Stimulated activated naive CD8-positive, alpha-beta T cell treated with anti-CD3 and anti-CD28 coated beads, Interleukin-15, amount 100 ng/mL, for 72 hours (primary cell): ENCODE results near the gene MAML2.

Experiments
- ATAC-seq: fragments of 150-1000 bp; cut with Tn5 transposase; 2 replicates; pipeline ENCODE4 v1.10.0; 2021; ENCODE audit warnings: mild to moderate bottlenecking, moderate library complexity
- DNase-seq, 2 donors: peaks; one replicate each; pipeline ENCODE4 v3.0.0; 2021 to 2022
- H3K27ac Mint-ChIP-seq, 2 donors: one replicate each; pipeline ENCODE4 v1.8.0; 2022; ENCODE audit warnings: mild to moderate bottlenecking in 2 of 2, mixed read lengths in 2 of 2, moderate library complexity in 2 of 2
- H3K27me3 Mint-ChIP-seq: one replicate; pipeline ENCODE4 v1.8.0; 2022; ENCODE audit warnings: mixed read lengths
- H3K4me1 Mint-ChIP-seq: one replicate; pipeline ENCODE4 v1.8.0; 2022; ENCODE audit warnings: mild to moderate bottlenecking, mixed read lengths
- H3K4me3 Mint-ChIP-seq, 2 donors: one replicate each; pipeline ENCODE4 v1.8.0; 2022; ENCODE audit warnings: mild to moderate bottlenecking in 2 of 2, mixed read lengths in 2 of 2, moderate library complexity in 1 of 2
- H3K9me3 Mint-ChIP-seq, 2 donors: one replicate each; pipeline ENCODE4 v1.8.0; 2022; ENCODE audit warnings: mixed read lengths in 2 of 2

MAML2 gene

DNA sequence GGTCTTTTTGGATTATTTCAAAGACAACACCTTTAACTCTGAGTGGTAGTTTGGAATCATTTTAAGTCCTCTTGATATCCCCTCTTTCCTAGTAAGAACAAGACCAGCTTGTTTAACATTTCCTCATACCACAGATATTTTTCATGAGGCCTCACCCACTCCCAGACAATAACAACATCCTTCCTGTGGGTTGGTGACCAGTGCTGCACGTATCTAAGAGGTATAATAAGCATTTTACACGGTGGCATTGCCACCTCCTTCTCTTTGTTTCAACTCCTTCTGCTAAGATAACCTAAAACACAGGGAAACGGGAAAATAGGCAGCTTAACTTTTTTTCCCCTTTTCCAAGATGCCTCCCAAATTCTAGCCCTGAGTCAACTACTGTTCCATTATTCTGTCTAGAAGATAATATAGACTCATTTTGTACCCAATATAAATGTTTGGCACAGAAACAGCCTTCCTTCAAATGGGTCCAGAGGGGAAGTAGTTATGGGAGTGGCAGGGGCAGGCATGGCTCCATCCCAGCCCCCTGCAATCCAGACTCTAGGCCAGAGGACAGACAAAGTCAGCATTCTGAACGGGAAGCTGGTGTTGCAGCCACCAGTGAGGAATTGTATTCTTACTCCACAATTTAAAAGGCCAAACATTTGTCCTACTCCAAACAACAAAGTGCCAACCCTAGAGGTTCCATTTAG is 28.5 kb downstream of the MAML2 start:
- Mint-ChIP-seq H3K9me3 (no peaks in the 10 kb centered on the region), H3K27me3 (no peaks in the 10 kb centered on the region), H3K27ac (peak overlapping the region in 1 of 2 donors; percentile 66), H3K4me3 (peak overlapping the region; percentile 8 to 11), H3K4me1 (peaks cover 80% of the 10 kb centered on the region)
- no peak for DNase-seq
- peak; percentile 52 for ATAC-seq

GRCh38 chr11:96313163-96313562 is 29.8 kb downstream of the MAML2 start:
- Mint-ChIP-seq H3K9me3 (no peaks in the 10 kb centered on the region), H3K27ac (no peak overlapping the region), H3K4me1 (peaks cover 80% of the 10 kb centered on the region), H3K27me3 (no peaks in the 10 kb centered on the region), H3K4me3 (no peak overlapping the region)
- ATAC-seq (no peak), DNase-seq (no peak)

DNA sequence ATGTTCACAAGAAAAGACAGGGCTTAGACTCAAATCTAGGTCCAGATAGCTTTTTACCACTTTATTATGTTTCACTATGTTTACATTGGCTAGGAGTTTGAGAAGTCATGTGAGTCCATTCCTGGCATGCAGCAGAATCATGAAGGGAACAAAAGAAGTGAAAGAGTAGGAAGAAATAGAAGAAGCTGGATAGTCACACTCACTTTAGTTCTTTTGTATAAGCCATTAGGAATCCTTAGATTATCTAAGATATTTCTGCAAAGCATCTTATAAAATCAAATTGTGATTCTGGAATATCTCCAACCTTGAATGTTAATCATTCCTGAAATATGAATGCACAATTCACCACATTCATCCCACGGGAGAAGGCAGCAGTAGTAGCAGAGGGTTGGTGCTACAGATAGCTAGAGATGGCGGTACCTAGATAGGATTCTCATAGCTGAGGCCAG is 31.9 kb downstream of the MAML2 start:
- Mint-ChIP-seq H3K4me1 (peaks cover 80% of the 10 kb centered on the region), H3K9me3 (no peaks in the 10 kb centered on the region), H3K27me3 (no peaks in the 10 kb centered on the region), H3K4me3 (no peak overlapping the region), H3K27ac (no peak overlapping the region)
- DNase-seq (no peak), ATAC-seq (no peak)

DNA sequence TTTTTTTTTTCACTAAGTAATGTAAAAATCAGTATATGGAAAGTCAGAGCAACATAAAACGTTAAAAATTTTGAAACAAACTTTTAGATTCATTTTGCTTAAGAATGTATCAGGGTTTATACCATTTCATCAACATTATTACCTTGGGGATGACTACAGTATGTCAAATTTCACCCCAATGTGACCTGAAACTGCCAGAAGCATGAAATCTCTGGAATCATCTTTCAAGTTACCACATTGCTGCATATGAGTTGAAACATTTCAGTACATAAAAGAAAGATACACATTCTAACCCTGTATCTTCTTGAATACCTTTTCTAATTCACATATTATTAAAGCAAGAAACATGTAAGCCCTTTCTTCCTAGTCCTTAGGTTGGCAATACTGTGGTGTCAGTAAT is 32.8 kb downstream of the MAML2 start:
- Mint-ChIP-seq H3K4me3 (no peak overlapping the region), H3K27ac (no peak overlapping the region), H3K27me3 (no peaks in the 10 kb centered on the region), H3K4me1 (peaks cover 72% of the 10 kb centered on the region), H3K9me3 (no peaks in the 10 kb centered on the region)
- ATAC-seq (no peak), DNase-seq (no peak)

DNA sequence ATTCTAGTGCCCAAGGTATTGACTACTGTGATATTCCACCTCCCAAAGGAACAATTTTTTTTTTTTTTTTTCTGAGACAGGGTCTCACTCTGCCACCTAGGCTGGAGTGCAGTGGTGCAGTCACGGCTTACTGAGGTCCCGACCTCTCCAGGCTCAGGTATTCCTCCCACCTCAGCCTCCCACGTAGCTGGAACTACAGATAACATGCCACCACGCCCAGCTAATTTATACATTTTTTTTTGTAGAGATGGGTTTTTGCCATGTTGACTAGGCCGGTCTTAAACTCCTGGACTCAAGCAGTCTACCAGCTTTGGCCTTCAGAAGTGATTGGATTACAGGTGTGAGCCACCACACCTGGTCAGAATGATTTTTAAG is 33.4 kb downstream of the MAML2 start:
- Mint-ChIP-seq H3K9me3 (no peaks in the 10 kb centered on the region), H3K4me3 (no peak overlapping the region), H3K27me3 (no peaks in the 10 kb centered on the region), H3K27ac (no peak overlapping the region), H3K4me1 (peaks cover 67% of the 10 kb centered on the region)
- ATAC-seq (no peak), DNase-seq (no peak)

- Mint-ChIP-seq H3K4me3 (no peak overlapping the region), H3K9me3 (no peaks in the 10 kb centered on the region), H3K27me3 (no peaks in the 10 kb centered on the region), H3K4me1 (peaks cover 67% of the 10 kb centered on the region), H3K27ac (no peak overlapping the region)
- ATAC-seq (no peak), DNase-seq (no peak)
Measured at GRCh38 chr11:96309016-96309642, 33.9 kb downstream of the MAML2 start.

DNA sequence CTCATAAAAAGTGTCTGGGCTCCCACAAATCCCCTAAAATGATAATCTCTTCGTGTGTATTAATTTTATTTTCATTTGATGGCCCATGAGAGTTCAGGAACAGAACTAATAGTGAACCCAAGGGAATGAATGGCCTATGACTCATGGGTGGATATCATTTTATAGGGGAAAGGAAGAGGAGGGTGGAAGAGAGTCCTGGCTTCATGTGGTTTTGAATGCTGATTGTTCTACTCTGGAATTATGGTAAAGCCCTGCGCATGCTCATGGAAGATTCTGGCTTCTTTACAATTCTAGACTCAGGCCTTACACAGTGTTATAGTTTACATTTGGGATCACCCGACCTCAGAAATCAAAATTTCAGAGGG is 35.2 kb downstream of the MAML2 start:
- Mint-ChIP-seq H3K27me3 (no peaks in the 10 kb centered on the region), H3K9me3 (no peaks in the 10 kb centered on the region), H3K4me1 (peaks cover 67% of the 10 kb centered on the region), H3K27ac (peak overlapping the region; percentile 1 to 71), H3K4me3 (peak overlapping the region; percentile 61 to 74)
- no peak for ATAC-seq
- no peak for DNase-seq

GRCh38 chr11:96306933-96307775 is 35.8 kb downstream of the MAML2 start:
- Mint-ChIP-seq H3K4me3 (peak overlapping the region; percentile 61 to 74), H3K27ac (peak overlapping the region; percentile 59 to 71), H3K9me3 (no peaks in the 10 kb centered on the region), H3K27me3 (no peaks in the 10 kb centered on the region), H3K4me1 (peaks cover 73% of the 10 kb centered on the region)
- peak; percentile 83 for ATAC-seq
- peak in 1 of 2 donors; percentile 16 for DNase-seq

- DNase-seq (no peak), ATAC-seq (peak; percentile 66)
- Mint-ChIP-seq H3K4me1 (peaks cover 75% of the 10 kb centered on the region), H3K4me3 (peak overlapping the region; percentile 61 to 74), H3K9me3 (no peaks in the 10 kb centered on the region), H3K27me3 (no peaks in the 10 kb centered on the region), H3K27ac (no peak overlapping the region)
Measured at GRCh38 chr11:96306600-96306932, 36.4 kb downstream of the MAML2 start.

DNA sequence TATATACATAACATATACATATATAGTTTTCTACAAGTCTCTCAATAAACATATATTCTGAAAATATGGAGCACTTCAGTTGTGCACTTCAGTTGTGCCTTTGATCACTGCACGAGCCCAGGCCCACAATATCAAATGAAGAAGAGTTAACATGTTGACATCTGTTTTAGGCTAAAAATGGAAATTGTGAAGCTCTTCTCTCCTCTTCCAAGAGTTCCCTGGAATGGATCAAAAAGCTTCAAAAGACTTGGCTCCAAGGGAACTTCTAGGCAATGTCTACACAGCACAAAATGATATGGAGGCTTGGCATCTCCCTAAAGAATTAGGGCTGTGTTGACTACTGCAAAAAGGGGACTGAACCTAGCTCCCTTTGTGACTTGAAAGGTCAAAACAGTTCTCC is 36.9 kb downstream of the MAML2 start:
- Mint-ChIP-seq H3K27me3 (no peaks in the 10 kb centered on the region), H3K9me3 (no peaks in the 10 kb centered on the region), H3K4me3 (no peak overlapping the region), H3K27ac (no peak overlapping the region), H3K4me1 (peaks cover 77% of the 10 kb centered on the region)
- DNase-seq, result no peak
- no peak for ATAC-seq

DNA sequence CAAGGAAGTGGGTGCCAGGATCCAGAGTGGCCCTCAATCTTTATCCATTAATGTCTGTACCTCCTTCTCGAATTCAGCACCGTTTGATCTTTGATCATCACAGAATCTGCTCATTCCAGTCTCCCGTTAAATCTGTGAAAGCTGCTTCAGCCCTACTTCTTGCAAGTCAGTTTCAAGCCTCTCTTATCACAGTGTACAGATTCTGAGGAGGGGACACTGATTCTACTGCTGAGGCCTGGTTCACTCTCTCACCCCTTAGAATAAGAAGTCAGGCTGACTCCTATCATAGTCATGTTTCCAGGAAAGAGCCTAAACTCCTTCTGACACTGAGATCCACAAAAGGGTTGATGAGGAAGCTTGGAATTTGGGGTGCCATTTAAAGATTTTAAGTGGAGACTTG is 39.0 kb downstream of the MAML2 start:
- Mint-ChIP-seq H3K4me3 (no peak overlapping the region), H3K27ac (peak overlapping the region in 1 of 2 donors; percentile 16), H3K27me3 (no peaks in the 10 kb centered on the region), H3K9me3 (no peaks in the 10 kb centered on the region), H3K4me1 (peaks cover 82% of the 10 kb centered on the region)
- DNase-seq (no peak), ATAC-seq (no peak)

DNA sequence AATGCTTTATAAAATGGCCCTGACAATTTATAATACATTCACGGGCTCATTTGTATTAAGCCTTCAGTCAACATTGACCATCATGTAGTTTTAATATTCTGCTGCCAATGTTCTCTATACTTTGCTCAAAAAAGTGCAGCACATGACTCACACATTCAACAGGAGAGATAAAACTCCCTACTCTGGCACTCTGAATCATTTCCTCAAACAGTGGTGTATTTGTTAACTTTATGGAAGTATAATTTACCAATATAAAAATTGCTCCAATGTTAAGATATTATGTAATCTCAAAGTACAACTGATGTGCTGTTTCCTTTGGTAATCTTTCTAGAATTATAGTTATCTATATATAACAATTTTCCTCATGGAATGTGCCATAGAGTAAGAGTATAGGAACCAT is 39.9 kb downstream of the MAML2 start:
- peak overlapping the region in 1 of 2 donors; percentile 20 for H3K27ac Mint-ChIP-seq
- no peak overlapping the region for H3K4me3 Mint-ChIP-seq

GRCh38 chr11:96301818-96302217 is 41.2 kb downstream of the MAML2 start:
- ATAC-seq, result no peak
- no peaks in the 10 kb centered on the region for H3K9me3 Mint-ChIP-seq
- H3K4me1 Mint-ChIP-seq, result peaks cover 75% of the 10 kb centered on the region
- no peak overlapping the region for H3K27ac Mint-ChIP-seq
- DNase-seq, result no peak
- no peak overlapping the region for H3K4me3 Mint-ChIP-seq
- H3K27me3 Mint-ChIP-seq, result no peaks in the 10 kb centered on the region

More for the DNA sequence above, 39.9 kb downstream of the MAML2 start:
- Mint-ChIP-seq H3K27me3 (no peaks in the 10 kb centered on the region), H3K4me1 (peaks cover 79% of the 10 kb centered on the region), H3K9me3 (no peaks in the 10 kb centered on the region)
- no peak for ATAC-seq
- no peak for DNase-seq

- no peak for ATAC-seq
- Mint-ChIP-seq H3K9me3 (no peaks in the 10 kb centered on the region), H3K27me3 (no peaks in the 10 kb centered on the region), H3K4me3 (no peak overlapping the region), H3K27ac (no peak overlapping the region), H3K4me1 (peaks cover 78% of the 10 kb centered on the region)
- no peak for DNase-seq
Measured at GRCh38 chr11:96299155-96299888, 43.7 kb downstream of the MAML2 start.

- Mint-ChIP-seq H3K27ac (no peak overlapping the region), H3K4me3 (no peak overlapping the region), H3K9me3 (no peaks in the 10 kb centered on the region), H3K27me3 (no peaks in the 10 kb centered on the region), H3K4me1 (peaks cover 82% of the 10 kb centered on the region)
- ATAC-seq (no peak), DNase-seq (no peak)
Measured at GRCh38 chr11:96295369-96295768, 47.6 kb downstream of the MAML2 start.
